ENCODE measurements around the gene HERC2. TPM values are rescaled to one million over a fixed set of nuclear protein-coding genes. Genes with fewer than 3 reads are reported as not detected.
"Not testable (repeated sequence)": the region's sequence is repeated elsewhere in the genome, so short reads cannot be mapped to it uniquely, and the experiment has no call there.

HERC2 gene
- total RNA-seq, 2 donors from 2014 or later, result 36.7 to 42.9 TPM

GRCh38 chr15:28295009-28295563 lies 26.9 kb downstream of the HERC2 start:
- H3K4me3 Mint-ChIP-seq; H3K27me3 Mint-ChIP-seq (ENCODE audit: low read depth); H3K4me1 Mint-ChIP-seq (ENCODE audit: low read depth); ATAC-seq (replicated peaks in 1 of 2); DNase-seq; H3K9me3 Mint-ChIP-seq; H3K27ac Mint-ChIP-seq: not testable (repeated sequence)
- peaks cover 6 to 17% of the 10 kb centered on the region in 2 donors for H3K36me3 Mint-ChIP-seq (ENCODE audit: insufficient read depth in 2 of 2)

GRCh38 chr15:28294560-28294959 lies 27.4 kb downstream of the HERC2 start:
- not testable (repeated sequence) for ATAC-seq (replicated peaks in 1 of 2); H3K27me3 Mint-ChIP-seq (ENCODE audit: low read depth); H3K9me3 Mint-ChIP-seq; H3K27ac Mint-ChIP-seq; DNase-seq; H3K4me3 Mint-ChIP-seq; H3K4me1 Mint-ChIP-seq (ENCODE audit: low read depth)
- H3K36me3 Mint-ChIP-seq (ENCODE audit: insufficient read depth in 2 of 2), result peaks cover 8 to 19% of the 10 kb centered on the region in 2 donors

- no peak overlapping the region for H3K4me3 Mint-ChIP-seq
- no peak overlapping the region for H3K27ac Mint-ChIP-seq
- no peak for ATAC-seq (replicated peaks in 1 of 2)
- H3K27me3 Mint-ChIP-seq (ENCODE audit: low read depth), result no peaks in the 10 kb centered on the region
- no peak for DNase-seq
- peaks cover 11 to 23% of the 10 kb centered on the region in 2 donors for H3K36me3 Mint-ChIP-seq (ENCODE audit: insufficient read depth in 2 of 2)
- peaks cover 6% of the 10 kb centered on the region for H3K4me1 Mint-ChIP-seq (ENCODE audit: low read depth)
- H3K9me3 Mint-ChIP-seq, result peaks cover 0 to 3% of the 10 kb centered on the region in 2 donors
These were observed 32.1 kb downstream of the HERC2 start for GRCh38 chr15:28289694-28290463.

- not testable (repeated sequence) for ATAC-seq (replicated peaks in 1 of 2); H3K4me1 Mint-ChIP-seq (ENCODE audit: low read depth); H3K27me3 Mint-ChIP-seq (ENCODE audit: low read depth); DNase-seq; H3K27ac Mint-ChIP-seq; H3K9me3 Mint-ChIP-seq; H3K4me3 Mint-ChIP-seq
- peaks cover 11 to 28% of the 10 kb centered on the region in 2 donors for H3K36me3 Mint-ChIP-seq (ENCODE audit: insufficient read depth in 2 of 2)
These were observed 32.9 kb downstream of the HERC2 start for GRCh38 chr15:28288830-28289693.

- H3K36me3 Mint-ChIP-seq (ENCODE audit: insufficient read depth in 2 of 2), result peaks cover 17 to 36% of the 10 kb centered on the region in 2 donors
- ATAC-seq (replicated peaks in 1 of 2), result not testable (repeated sequence)
These were observed 35.3 kb downstream of the HERC2 start for GRCh38 chr15:28286659-28287058.

GRCh38 chr15:28286031-28286430 lies 35.9 kb downstream of the HERC2 start:
- Mint-ChIP-seq H3K9me3 (peaks cover 0 to 6% of the 10 kb centered on the region in 2 donors), H3K4me1 (ENCODE audit: low read depth) (peaks cover 6% of the 10 kb centered on the region), H3K36me3 (ENCODE audit: insufficient read depth in 2 of 2) (peaks cover 17 to 34% of the 10 kb centered on the region in 2 donors), H3K27me3 (ENCODE audit: low read depth) (no peaks in the 10 kb centered on the region), H3K27ac (no peak overlapping the region), H3K4me3 (no peak overlapping the region)
- DNase-seq (no peak), ATAC-seq (replicated peaks in 1 of 2) (no peak)

More at GRCh38 chr15:28286659-28287058, 35.3 kb downstream of the HERC2 start:
- H3K4me1 Mint-ChIP-seq (ENCODE audit: low read depth); H3K27ac Mint-ChIP-seq; DNase-seq; H3K27me3 Mint-ChIP-seq (ENCODE audit: low read depth); H3K9me3 Mint-ChIP-seq; H3K4me3 Mint-ChIP-seq: not testable (repeated sequence)

GRCh38 chr15:28281876-28282275 lies 40.1 kb downstream of the HERC2 start:
- no peak overlapping the region for H3K27ac Mint-ChIP-seq
- ATAC-seq (replicated peaks in 1 of 2), result no peak

GRCh38 chr15:28274635-28275034 lies 47.3 kb downstream of the HERC2 start:
- no peak for DNase-seq
- no peak for ATAC-seq (replicated peaks in 1 of 2)
- Mint-ChIP-seq H3K9me3 (no peaks in the 10 kb centered on the region), H3K27ac (no peak overlapping the region), H3K27me3 (ENCODE audit: low read depth) (no peaks in the 10 kb centered on the region), H3K4me1 (ENCODE audit: low read depth) (no peaks in the 10 kb centered on the region), H3K4me3 (no peak overlapping the region), H3K36me3 (ENCODE audit: insufficient read depth in 2 of 2) (no peaks in the 10 kb centered on the region)

More at GRCh38 chr15:28281876-28282275, 40.1 kb downstream of the HERC2 start:
- Mint-ChIP-seq H3K9me3 (peaks cover 0 to 3% of the 10 kb centered on the region in 2 donors), H3K36me3 (ENCODE audit: insufficient read depth in 2 of 2) (peaks cover 7 to 17% of the 10 kb centered on the region in 2 donors), H3K4me3 (no peak overlapping the region), H3K27me3 (ENCODE audit: low read depth) (no peaks in the 10 kb centered on the region), H3K4me1 (ENCODE audit: low read depth) (no peaks in the 10 kb centered on the region)
- no peak for DNase-seq

- Mint-ChIP-seq H3K36me3 (ENCODE audit: insufficient read depth in 2 of 2) (peaks cover 0 to 2% of the 10 kb centered on the region in 2 donors), H3K27me3 (ENCODE audit: low read depth) (no peaks in the 10 kb centered on the region), H3K9me3 (no peaks in the 10 kb centered on the region), H3K4me3 (no peak overlapping the region), H3K4me1 (ENCODE audit: low read depth) (no peaks in the 10 kb centered on the region), H3K27ac (no peak overlapping the region)
- no peak for DNase-seq
- ATAC-seq (replicated peaks in 1 of 2), result no peak
These were observed 47.9 kb downstream of the HERC2 start for GRCh38 chr15:28273873-28274610.

- no peak for ATAC-seq (replicated peaks in 1 of 2)
- no peaks in the 10 kb centered on the region for H3K9me3 Mint-ChIP-seq
These were observed 48.5 kb downstream of the HERC2 start for GRCh38 chr15:28273468-28273867.

GRCh38 chr15:28272587-28272986 lies 49.4 kb downstream of the HERC2 start:
- ATAC-seq (replicated peaks in 1 of 2), result no peak
- Mint-ChIP-seq H3K27ac (no peak overlapping the region), H3K36me3 (ENCODE audit: insufficient read depth in 2 of 2) (peaks cover 0 to 11% of the 10 kb centered on the region in 2 donors)

More at GRCh38 chr15:28273468-28273867, 48.5 kb downstream of the HERC2 start:
- DNase-seq, result no peak
- no peaks in the 10 kb centered on the region for H3K27me3 Mint-ChIP-seq (ENCODE audit: low read depth)
- no peak overlapping the region for H3K27ac Mint-ChIP-seq
- no peaks in the 10 kb centered on the region for H3K4me1 Mint-ChIP-seq (ENCODE audit: low read depth)
- H3K4me3 Mint-ChIP-seq, result no peak overlapping the region
- H3K36me3 Mint-ChIP-seq (ENCODE audit: insufficient read depth in 2 of 2), result peaks cover 0 to 5% of the 10 kb centered on the region in 2 donors

GRCh38 chr15:28271697-28272260 lies 50.2 kb downstream of the HERC2 start:
- no peaks in the 10 kb centered on the region for H3K4me1 Mint-ChIP-seq (ENCODE audit: low read depth)
- ATAC-seq (replicated peaks in 1 of 2) (no peak), DNase-seq (no peak)
- no peaks in the 10 kb centered on the region for H3K9me3 Mint-ChIP-seq
- H3K27ac Mint-ChIP-seq, result no peak overlapping the region
- H3K4me3 Mint-ChIP-seq, result no peak overlapping the region
- H3K36me3 Mint-ChIP-seq (ENCODE audit: insufficient read depth in 2 of 2), result peaks cover 0 to 16% of the 10 kb centered on the region in 2 donors
- H3K27me3 Mint-ChIP-seq (ENCODE audit: low read depth), result no peaks in the 10 kb centered on the region

More at GRCh38 chr15:28272587-28272986, 49.4 kb downstream of the HERC2 start:
- H3K4me3 Mint-ChIP-seq, result no peak overlapping the region
- no peaks in the 10 kb centered on the region for H3K27me3 Mint-ChIP-seq (ENCODE audit: low read depth)
- DNase-seq, result no peak
- no peaks in the 10 kb centered on the region for H3K4me1 Mint-ChIP-seq (ENCODE audit: low read depth)
- no peaks in the 10 kb centered on the region for H3K9me3 Mint-ChIP-seq

Data from activated T-cell treated with anti-CD3 and anti-CD28 coated beads, Interleukin-2, amount 50 U/mL, for 72 hours (primary cell).